ENCODE results near the gene CDKL5.

GRCh38 chrX:18698737-18699650 is 273.6 kb downstream of the CDKL5 start:
- TF ChIP-seq CTCF (IDR thresholded peaks at IDR 0.05; ENCODE audit: borderline replicate concordance, extremely low read depth, low read length, poor library complexity, severe bottlenecking) (no peak), EZH2 (IDR thresholded peaks at IDR 0.05; ENCODE audit: borderline replicate concordance, low read depth, low read length, severe bottlenecking) (no peak)
